Hepatocyte (in vitro differentiated cells): ENCODE measurements around the gene SPIN2A. TPM values are rescaled to one million over a fixed set of nuclear protein-coding genes. Genes with fewer than 3 reads are reported as not detected.
"Not testable (repeated sequence)": the region's sequence is repeated elsewhere in the genome, so short reads cannot be mapped to it uniquely, and the experiment has no call there.

Experiments used
- DNase-seq: peaks from one replicate; pipeline ENCODE4 v3.0.0-alpha.2; 2016; ENCODE audit warnings: low spot score
- H2AFZ ChIP-seq: fragments of 200-600 bp; sonication (generic); 2 replicates; pipeline ENCODE4 v1.6.0; 2016; ENCODE audit warnings: antibody characterized with exemption, mild to moderate bottlenecking
- H3K27ac ChIP-seq: fragments of 200-600 bp; sonication (generic); 2 replicates; pipeline ENCODE4 v1.5.1; 2016; ENCODE audit warnings: mild to moderate bottlenecking
- H3K27me3 ChIP-seq: fragments of 200-600 bp; sonication (generic); 2 replicates; pipeline ENCODE4 v1.6.1; 2016
- H3K36me3 ChIP-seq: fragments of 200-600 bp; sonication (generic); replicated peaks from 2 replicates; pipeline ENCODE4 v1.5.1; 2016; ENCODE audit warnings: low read depth; ENCODE audit not compliant: insufficient read depth
- H3K4me1 ChIP-seq: fragments of 200-600 bp; sonication (generic); 2 replicates; pipeline ENCODE4 v1.5.1; 2016; ENCODE audit warnings: mild to moderate bottlenecking, moderate library complexity; ENCODE audit not compliant: insufficient read depth
- H3K4me2 ChIP-seq: fragments of 200-600 bp; sonication (generic); 2 replicates; pipeline ENCODE4 v1.6.0; 2016
- H3K4me3 ChIP-seq: fragments of 200-600 bp; sonication (generic); 2 replicates; pipeline ENCODE4 v1.5.1; 2016; ENCODE audit warnings: mild to moderate bottlenecking
- H3K79me2 ChIP-seq: fragments of 200-600 bp; sonication (generic); 2 replicates; pipeline ENCODE4 v1.6.0; 2017; ENCODE audit warnings: mild to moderate bottlenecking
- H3K9me2 ChIP-seq: fragments of 200-600 bp; sonication (generic); replicated peaks from 2 replicates; pipeline ENCODE4 v1.6.0; 2017; ENCODE audit warnings: mild to moderate bottlenecking; ENCODE audit not compliant: insufficient read depth
- H3K9me3 ChIP-seq: fragments of 200-600 bp; sonication (generic); 2 replicates; pipeline ENCODE4 v1.5.1; 2016; ENCODE audit warnings: low read depth, mild to moderate bottlenecking
- H4K20me1 ChIP-seq: fragments of 200-600 bp; sonication (generic); 2 replicates; pipeline ENCODE4 v1.6.0; 2016; ENCODE audit warnings: mild to moderate bottlenecking; ENCODE audit not compliant: insufficient read depth, poor library complexity, severe bottlenecking
- EZH2 ChIP-seq: fragments of 200-600 bp; sonication (generic); IDR thresholded peaks from 2 replicates; pipeline ENCODE4 v1.6.1; 2016; ENCODE audit warnings: antibody characterized with exemption, mild to moderate bottlenecking, borderline replicate concordance
- EZH2phosphoT487 ChIP-seq: fragments of 200-600 bp; sonication (generic); IDR thresholded peaks from one replicate; pipeline ENCODE4 v1.6.1; 2018; ENCODE audit warnings: antibody characterized with exemption, mild to moderate bottlenecking, low read depth, moderate library complexity; ENCODE audit not compliant: unreplicated experiment, severe bottlenecking
- WGBS: methylation state at CpG from one replicate; pipeline ENCODE4 v1.1.6; 2016; ENCODE audit warnings: low lambda C conversion rate; ENCODE audit errors: missing lambda C conversion rate; 5-methylcytosine and 5-hydroxymethylcytosine counted together
- polyA plus RNA-seq: library from polyadenylated mRNA; unstranded; fragments of >200 nt; fragmentation: Nextera tagmentation; extraction: Ambion mirVana; gene quantifications from 2 replicates; pipeline ENCODE4 v1.2.1, GENCODE V29; 2016
- total RNA-seq: library from RNA; depleted of rRNA; stranded (reverse); fragments of >200 nt; gene quantifications from 2 replicates; pipeline ENCODE4 v1.2.3, GENCODE V29; 2014
- TF ChIP-seq, protein P1 (sequence below): fragments of 200-600 bp; sonication (generic); IDR thresholded peaks from 2 replicates; pipeline ENCODE4 v1.5.1; 2016; ENCODE audit warnings: antibody characterized with exemption, mild to moderate bottlenecking; ENCODE audit not compliant: poor library complexity

SPIN2A gene
- total and polyA plus RNA-seq, 2 experiments from 2014 or later: 1.0 to 1.8 TPM

GRCh38 chrX:57133706-57134105 is 3.5 kb downstream of the SPIN2A start:
- H3K27ac ChIP-seq: no peak overlapping the region
- H3K4me2 ChIP-seq: no peak overlapping the region
- H3K36me3 ChIP-seq: no peaks in the 10 kb centered on the region
- H3K9me3 ChIP-seq: no peaks in the 10 kb centered on the region
- no peaks in the 10 kb centered on the region for H3K4me1 ChIP-seq
- H3K9me2 ChIP-seq: no peaks in the 10 kb centered on the region
- no peak for DNase-seq
- H4K20me1 ChIP-seq: no peaks in the 10 kb centered on the region
- no peak overlapping the region for H2AFZ ChIP-seq
- H3K27me3 ChIP-seq: no peaks in the 10 kb centered on the region
- H3K79me2 ChIP-seq: no peaks in the 10 kb centered on the region
- WGBS: 68% methylated on average over 4 of the region's 4 CpGs
- TF ChIP-seq, protein P1, sequence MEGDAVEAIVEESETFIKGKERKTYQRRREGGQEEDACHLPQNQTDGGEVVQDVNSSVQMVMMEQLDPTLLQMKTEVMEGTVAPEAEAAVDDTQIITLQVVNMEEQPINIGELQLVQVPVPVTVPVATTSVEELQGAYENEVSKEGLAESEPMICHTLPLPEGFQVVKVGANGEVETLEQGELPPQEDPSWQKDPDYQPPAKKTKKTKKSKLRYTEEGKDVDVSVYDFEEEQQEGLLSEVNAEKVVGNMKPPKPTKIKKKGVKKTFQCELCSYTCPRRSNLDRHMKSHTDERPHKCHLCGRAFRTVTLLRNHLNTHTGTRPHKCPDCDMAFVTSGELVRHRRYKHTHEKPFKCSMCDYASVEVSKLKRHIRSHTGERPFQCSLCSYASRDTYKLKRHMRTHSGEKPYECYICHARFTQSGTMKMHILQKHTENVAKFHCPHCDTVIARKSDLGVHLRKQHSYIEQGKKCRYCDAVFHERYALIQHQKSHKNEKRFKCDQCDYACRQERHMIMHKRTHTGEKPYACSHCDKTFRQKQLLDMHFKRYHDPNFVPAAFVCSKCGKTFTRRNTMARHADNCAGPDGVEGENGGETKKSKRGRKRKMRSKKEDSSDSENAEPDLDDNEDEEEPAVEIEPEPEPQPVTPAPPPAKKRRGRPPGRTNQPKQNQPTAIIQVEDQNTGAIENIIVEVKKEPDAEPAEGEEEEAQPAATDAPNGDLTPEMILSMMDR: no peak
- TF ChIP-seq EZH2: no peak
- no peak for TF ChIP-seq EZH2phosphoT487
- H3K4me3 ChIP-seq: no peak overlapping the region

- not testable (repeated sequence) for DNase-seq
Observed at GRCh38 chrX:57133284-57133683, 3.9 kb downstream of the SPIN2A start.

DNA sequence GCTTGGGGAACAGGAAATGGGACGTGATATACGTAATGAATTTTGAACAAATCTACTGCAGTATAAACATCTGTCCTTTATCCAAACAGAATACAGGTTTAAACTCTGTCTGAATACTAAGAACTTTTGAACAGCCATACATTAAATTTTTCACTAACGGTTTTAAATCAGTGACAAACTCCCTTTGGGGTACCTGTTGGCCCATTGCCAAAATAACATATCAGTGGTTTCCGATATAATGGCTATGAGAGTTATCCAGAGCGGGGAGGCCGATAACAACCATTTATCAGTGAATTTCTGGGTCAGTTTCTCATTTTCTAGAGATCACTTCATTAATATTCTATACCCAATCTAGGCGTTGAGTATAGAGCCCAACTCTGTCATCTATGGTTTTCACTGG is 5.2 kb downstream of the SPIN2A start:
- TF ChIP-seq, protein P1: no peak
- TF ChIP-seq EZH2 (no peak), EZH2phosphoT487 (no peak)
- Histone ChIP-seq H2AFZ (no peak overlapping the region), H3K27ac (no peak overlapping the region), H3K9me2 (no peaks in the 10 kb centered on the region), H3K27me3 (no peaks in the 10 kb centered on the region), H3K79me2 (no peaks in the 10 kb centered on the region), H3K4me3 (no peak overlapping the region), H3K36me3 (no peaks in the 10 kb centered on the region), H3K4me2 (no peak overlapping the region), H4K20me1 (no peaks in the 10 kb centered on the region), H3K4me1 (no peaks in the 10 kb centered on the region), H3K9me3 (no peaks in the 10 kb centered on the region)
- no peak for DNase-seq
- WGBS: 85% methylated on average over 7 of the region's 7 CpGs

More at GRCh38 chrX:57133284-57133683, 3.9 kb downstream of the SPIN2A start:
- not testable (repeated sequence) for H3K9me2 ChIP-seq, H3K27ac ChIP-seq, H4K20me1 ChIP-seq, H3K4me1 ChIP-seq, H3K27me3 ChIP-seq, H3K9me3 ChIP-seq, H2AFZ ChIP-seq, H3K4me2 ChIP-seq, H3K79me2 ChIP-seq, H3K36me3 ChIP-seq, H3K4me3 ChIP-seq
- WGBS: 50% methylated on average over 4 of the region's 4 CpGs

DNA sequence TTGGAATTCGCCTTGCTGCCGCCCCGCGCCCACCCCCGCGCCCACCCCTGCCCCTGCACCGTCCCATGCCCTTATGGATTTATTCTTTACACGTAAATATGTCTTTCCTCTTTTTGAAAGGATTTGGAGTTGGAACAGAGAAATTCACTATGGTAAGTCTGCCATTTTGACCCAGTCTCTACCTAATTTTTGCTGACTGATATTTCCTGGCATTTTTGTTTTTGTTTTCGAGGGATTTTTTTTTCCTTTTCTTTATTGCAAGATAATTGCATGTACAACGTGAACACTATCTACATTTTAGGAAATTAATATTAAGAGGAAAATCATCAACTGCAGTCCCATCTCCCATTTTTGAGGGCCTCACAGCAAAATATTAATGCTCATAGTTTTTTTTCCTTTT is 15.4 kb downstream of the SPIN2A start:
- H3K27ac ChIP-seq: peak overlapping the region; percentile 98
- TF ChIP-seq EZH2phosphoT487: no peak
- TF ChIP-seq, protein P1: no peak
- TF ChIP-seq EZH2: no peak
- no peak for DNase-seq
- H3K4me1 ChIP-seq: no peaks in the 10 kb centered on the region
- H3K27me3 ChIP-seq: no peaks in the 10 kb centered on the region
- no peaks in the 10 kb centered on the region for H4K20me1 ChIP-seq
- H3K79me2 ChIP-seq: peaks cover 3% of the 10 kb centered on the region
- 10% methylated on average over 10 of the region's 10 CpGs for WGBS
- H3K36me3 ChIP-seq: no peaks in the 10 kb centered on the region
- peak overlapping the region; percentile 86 for H2AFZ ChIP-seq
- peak overlapping the region; percentile 71 for H3K4me3 ChIP-seq
- H3K9me3 ChIP-seq: no peaks in the 10 kb centered on the region
- peak overlapping the region; percentile 72 for H3K4me2 ChIP-seq
- H3K9me2 ChIP-seq: no peaks in the 10 kb centered on the region
